ENCODE measurements around the gene ZFP92. TPM values are rescaled to one million over a fixed set of nuclear protein-coding genes. Genes with fewer than 3 reads are reported as not detected.

Gene ZFP92
- total and polyA plus RNA-seq, 2 donors (not counting 3 experiments of a cell fraction or from before 2014, with no cell fraction given), result 0.36 to 1.2 TPM

GRCh38 chrX:153442463-153442862 lies 31.2 kb downstream of the ZFP92 start:
- Histone ChIP-seq H3K27ac (ENCODE audit: insufficient read depth, low read depth, low read length) (no peak overlapping the region), H3K9ac (replicated peaks; ENCODE audit: extremely low read depth, insufficient read depth, low read length) (no peak overlapping the region), H3K36me3 (ENCODE audit: control insufficient read depth in 2 of 2, extremely low read depth in 1 of 2, insufficient read depth in 2 of 2, low read length in 2 of 2) (no peaks in the 10 kb centered on the region), H3K4me2 (ENCODE audit: insufficient read depth, low read length) (no peak overlapping the region), H3K27me3 (ENCODE audit: control insufficient read depth in 2 of 2, insufficient read depth in 2 of 2, low read length in 2 of 2) (no peaks in the 10 kb centered on the region), H3K4me3 (replicated peaks in 1 of 3; ENCODE audit: insufficient read depth in 1 of 3, low read depth in 1 of 3, low read length in 3 of 3) (no peak overlapping the region), H3K79me2 (ENCODE audit: control insufficient read depth, insufficient read depth, low read length) (no peaks in the 10 kb centered on the region), H3K4me1 (ENCODE audit: control insufficient read depth, extremely low read depth, insufficient read depth, low read length) (no peaks in the 10 kb centered on the region), H3K9me1 (replicated peaks; ENCODE audit: control insufficient read depth, extremely low read depth, insufficient read depth, low read length) (no peaks in the 10 kb centered on the region), H2AFZ (ENCODE audit: low read depth, low read length) (no peak overlapping the region), H3K9me3 (replicated peaks; ENCODE audit: control insufficient read depth, insufficient read depth, low read length) (no peaks in the 10 kb centered on the region), H4K20me1 (replicated peaks; ENCODE audit: control insufficient read depth, extremely low read depth, insufficient read depth, low read length) (no peaks in the 10 kb centered on the region)
- intact Hi-C loops (cut with micrococcal nuclease), result no loop called here
- POLR2A ChIA-PET, result no interaction called here
- CTCF ChIA-PET, result no interaction called here
- BruUV-seq (replicated peaks), result no TSS peak
- dilution Hi-C loops (cut with MboI; ENCODE audit: extremely low pct_ligation_motif_present, low sequenced_read_pairs), result no loop called here
- TF ChIP-seq FOS (IDR thresholded peaks at IDR 0.05; ENCODE audit: borderline replicate concordance, insufficient read depth, low read length) (no peak), CTCF (IDR thresholded peaks at IDR 0.05; ENCODE audit: extremely low read depth in 1 of 2, insufficient read depth in 1 of 2, low read depth in 1 of 2, low read length in 2 of 2) (no peak), GATA2 (IDR thresholded peaks at IDR 0.05; ENCODE audit: insufficient read depth, insufficient read length, low read depth, low read length) (no peak), EZH2 (IDR thresholded peaks at IDR 0.05; ENCODE audit: borderline replicate concordance, low read depth, low read length, severe bottlenecking) (no peak), MYC (IDR thresholded peaks at IDR 0.05; ENCODE audit: low read depth, low read length) (no peak), POLR2AphosphoS5 (IDR thresholded peaks at IDR 0.05; ENCODE audit: insufficient read depth, low read depth, low read length) (no peak), MAX (IDR thresholded peaks at IDR 0.05; ENCODE audit: insufficient read depth, insufficient read length) (no peak), POLR2A (IDR thresholded peaks at IDR 0.05; ENCODE audit: low read depth, low read length) (no peak), JUN (IDR thresholded peaks at IDR 0.05; ENCODE audit: borderline replicate concordance, insufficient read depth, insufficient read length, low read depth) (no peak)
- DNase-seq (ENCODE audit: low read depth, low spot score) (no peak), FAIRE-seq (no peak)

All from endothelial cell of umbilical vein (primary cell).